GM12878 (cell line): ENCODE data around the gene MYH9. TPM values are rescaled to one million over a fixed set of nuclear protein-coding genes. Genes with fewer than 3 reads are reported as not detected.

ENCODE experiments used
- ATAC-seq: fragments of 200-7000 bp; cut with Tn5 transposase; 3 replicates; pipeline ENCODE4 v1.9.1; 2020; ENCODE audit warnings: mild to moderate bottlenecking, moderate library complexity
- BruUV-seq: library from RNA; stranded (reverse); fragments of 400-500 nt; replicated peaks from 2 replicates; lab custom pipeline; 2021; lab: Mats Ljungman, UMichigan
- CTCF ChIA-PET: fragments of 300-600 bp; sonication (Branson Sonifier 250); formaldehyde crosslinking; extraction: SDS; loops from one replicate; lab custom pipeline; 2021; ENCODE audit warnings: inconsistent platforms; lab: Yijun Ruan, JAX
- POLR2A ChIA-PET: fragments of 350-600 bp; formaldehyde crosslinking; extraction: SDS; loops from one replicate; lab custom pipeline; 2021; ENCODE audit warnings: inconsistent platforms; lab: Charles Lee
- RAD21 ChIA-PET: fragments of 300-600 bp; sonication (Branson Sonifier 250); formaldehyde crosslinking; loops from one replicate; lab custom pipeline; 2023; ENCODE audit warnings: antibody characterized with exemption; ENCODE audit not compliant: unreplicated experiment; lab: Charles Lee
- SMC1A ChIA-PET: fragments of 300-600 bp; sonication (Branson Sonifier 250); formaldehyde crosslinking; loops from one replicate; lab custom pipeline; 2023; ENCODE audit not compliant: unreplicated experiment, uncharacterized antibody; lab: Charles Lee
- DNase-seq: peaks from one replicate; pipeline ENCODE4 v3.0.0-alpha.2; 2011; ENCODE audit warnings: low read depth, low spot score
- FAIRE-seq: peaks from 3 replicates; lab custom pipeline; 2011; peaks lifted over from hg19 to GRCh38; lab: Jason Lieb, UNC
- H2AFZ ChIP-seq: 2 replicates; pipeline ENCODE4 v1.6.0; 2011; ENCODE audit warnings: low read depth, low read length, control low read depth; ENCODE audit not compliant: control insufficient read depth
- H3K27ac ChIP-seq: 2 replicates; pipeline ENCODE4 v1.5.1; 2011; ENCODE audit warnings: control low read depth; ENCODE audit not compliant: control insufficient read depth, insufficient read depth
- H3K27me3 ChIP-seq, 2 experiments: replicated peaks in 1 of 2; 2 replicates each; pipeline versions ENCODE4 v1.6.0 to v1.6.1; 2011; ENCODE audit warnings: low read length in 1 of 2; ENCODE audit not compliant: control insufficient read depth in 2 of 2, insufficient read depth in 2 of 2
- H3K36me3 ChIP-seq, 2 experiments: 2 replicates each; pipeline ENCODE4 v1.5.1; 2011; ENCODE audit warnings: low read length in 1 of 2; ENCODE audit not compliant: control insufficient read depth in 2 of 2, insufficient read depth in 2 of 2
- H3K4me1 ChIP-seq: 2 replicates; pipeline ENCODE4 v1.6.1; 2011; ENCODE audit warnings: mild to moderate bottlenecking, low read length, moderate library complexity, mixed read lengths; ENCODE audit not compliant: control insufficient read depth, insufficient read depth
- H3K4me2 ChIP-seq: 2 replicates; pipeline ENCODE4 v1.6.0; 2011; ENCODE audit warnings: control low read depth; ENCODE audit not compliant: control insufficient read depth, insufficient read depth
- H3K4me3 ChIP-seq: fragments of 200-600 bp; sonication (generic); 2 replicates; pipeline ENCODE4 v1.5.1; 2016
- H3K79me2 ChIP-seq: 2 replicates; pipeline ENCODE4 v1.6.0; 2011; ENCODE audit warnings: low read length; ENCODE audit not compliant: control insufficient read depth, insufficient read depth
- H3K9ac ChIP-seq: 2 replicates; pipeline ENCODE4 v1.8.0; 2011; ENCODE audit warnings: low read length, control low read depth, mixed read lengths; ENCODE audit not compliant: control insufficient read depth, insufficient read depth
- H3K9me3 ChIP-seq: replicated peaks from 3 replicates; pipeline ENCODE4 v1.5.1; 2011; ENCODE audit warnings: mild to moderate bottlenecking, low read length; ENCODE audit not compliant: control insufficient read depth, insufficient read depth
- H4K20me1 ChIP-seq: 2 replicates; pipeline ENCODE4 v1.6.0; 2011; ENCODE audit not compliant: control insufficient read depth, insufficient read depth
- BMI1 ChIP-seq: fragments of 450-650 bp; IDR thresholded peaks from 2 replicates; pipeline ENCODE4 v1.6.1; 2016; ENCODE audit warnings: mild to moderate bottlenecking, moderate library complexity, borderline replicate concordance
- POLR2A ChIP-seq: IDR thresholded peaks from 2 replicates; pipeline ENCODE4 v1.6.1; 2011; ENCODE audit warnings: low read depth, mild to moderate bottlenecking, low read length
- SIX5 ChIP-seq: IDR thresholded peaks from 2 replicates; pipeline ENCODE4 v1.6.1; 2011; ENCODE audit warnings: mild to moderate bottlenecking, low read depth, low read length, moderate library complexity; ENCODE audit not compliant: severe bottlenecking
- TAF1 ChIP-seq: IDR thresholded peaks from 2 replicates; pipeline ENCODE4 v1.6.1; 2011; ENCODE audit warnings: mild to moderate bottlenecking, low read depth, low read length, borderline replicate concordance
- WGBS: methylation state at CpG from one replicate; pipeline ENCODE4 v1.1.6; 2016; ENCODE audit warnings: low lambda C conversion rate; ENCODE audit not compliant: insufficient replicate concordance, insufficient coverage; ENCODE audit errors: missing lambda C conversion rate; 5-methylcytosine and 5-hydroxymethylcytosine counted together
- in situ Hi-C: fragments of 300-500 bp; cut with MboI; formaldehyde crosslinking; loops from 9 replicates; pipeline ENCODE4 v1.14.3; 2018; ENCODE audit warnings: mixed read lengths
- intact Hi-C: fragments of 100-400 bp; cut with micrococcal nuclease; formaldehyde crosslinking; loops from one replicate; pipeline ENCODE4 v1.14.2; 2022; ENCODE audit not compliant: unreplicated experiment
- polyA plus RNA-seq, 11 experiments: library from polyadenylated mRNA; depleted of rRNA in 4 of 11; unstranded in 6 of 11; stranded (reverse) in 5 of 11; fragments of >200 nt; fragmentation: Nextera tagmentation in 4 of 11; fragmentation: Illumina TruSeq in 1 of 11; extraction: Ambion mirVana in 4 of 11; extraction: Trizol in 1 of 11; gene quantifications; 1 replicate in 1 of 11; 2 replicates in 10 of 11; pipeline versions ENCODE4 v1.2.1 to v1.2.3, GENCODE V29; 2011 to 2016; ENCODE audit warnings: inconsistent platforms in 2 of 11, missing spikeins in 2 of 11, low read depth in 1 of 11
- total RNA-seq, 4 experiments: library from RNA; depleted of rRNA in 3 of 4; stranded (reverse); fragments of >200 nt in 3 of 4; fragmentation: Illumina TruSeq in 1 of 4; extraction: Trizol in 1 of 4; gene quantifications; 2 replicates each; pipeline versions ENCODE4 v1.2.1 to v1.2.3, GENCODE V29; 2013 to 2021
- TF ChIP-seq, protein P1 (sequence below): fragments of 450-650 bp; IDR thresholded peaks from 2 replicates; pipeline ENCODE4 v1.6.1; 2016; ENCODE audit warnings: mild to moderate bottlenecking

MYH9 gene
- total and polyA plus RNA-seq, 10 of the 15 experiments (the other 5 are each of a cell fraction or from before 2014, with no cell fraction given): 5.1 to 525 (median 145) TPM

DNA sequence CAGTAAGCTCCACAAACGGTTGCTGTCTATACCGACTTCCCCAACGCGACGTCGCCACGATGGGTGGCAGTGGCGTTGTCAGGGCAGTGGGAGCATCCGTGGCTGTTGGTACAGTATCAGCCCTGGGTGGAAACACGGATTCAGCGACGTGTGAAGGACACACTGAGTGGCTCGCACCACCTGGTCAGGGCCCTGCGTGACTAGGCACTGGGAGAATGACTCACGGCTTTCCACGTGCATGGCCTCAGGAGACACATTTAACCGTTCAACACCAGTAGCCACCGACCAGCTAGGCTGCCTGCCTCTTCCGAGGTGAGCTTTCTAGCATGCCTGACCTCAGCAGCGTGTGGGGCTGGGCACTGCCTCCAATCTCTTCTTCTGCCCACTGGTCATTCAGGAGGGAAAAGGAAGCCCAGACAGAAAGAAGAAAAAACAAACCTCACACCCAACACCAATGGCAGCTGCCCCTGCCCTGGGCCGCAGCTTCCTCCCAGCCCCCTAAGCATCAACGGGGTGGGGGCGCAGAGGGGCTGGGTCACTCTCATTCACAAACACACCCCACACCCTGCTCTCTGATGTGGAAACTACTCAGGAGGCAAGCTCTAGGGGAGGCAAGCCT, 59.0 kb downstream of the MYH9 start (continued):
- no peak for TF ChIP-seq SIX5
- TF ChIP-seq, protein P1, sequence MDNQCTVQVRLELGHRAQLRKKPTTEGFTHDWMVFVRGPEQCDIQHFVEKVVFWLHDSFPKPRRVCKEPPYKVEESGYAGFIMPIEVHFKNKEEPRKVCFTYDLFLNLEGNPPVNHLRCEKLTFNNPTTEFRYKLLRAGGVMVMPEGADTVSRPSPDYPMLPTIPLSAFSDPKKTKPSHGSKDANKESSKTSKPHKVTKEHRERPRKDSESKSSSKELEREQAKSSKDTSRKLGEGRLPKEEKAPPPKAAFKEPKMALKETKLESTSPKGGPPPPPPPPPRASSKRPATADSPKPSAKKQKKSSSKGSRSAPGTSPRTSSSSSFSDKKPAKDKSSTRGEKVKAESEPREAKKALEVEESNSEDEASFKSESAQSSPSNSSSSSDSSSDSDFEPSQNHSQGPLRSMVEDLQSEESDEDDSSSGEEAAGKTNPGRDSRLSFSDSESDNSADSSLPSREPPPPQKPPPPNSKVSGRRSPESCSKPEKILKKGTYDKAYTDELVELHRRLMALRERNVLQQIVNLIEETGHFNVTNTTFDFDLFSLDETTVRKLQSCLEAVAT: peak; percentile 69

DNA sequence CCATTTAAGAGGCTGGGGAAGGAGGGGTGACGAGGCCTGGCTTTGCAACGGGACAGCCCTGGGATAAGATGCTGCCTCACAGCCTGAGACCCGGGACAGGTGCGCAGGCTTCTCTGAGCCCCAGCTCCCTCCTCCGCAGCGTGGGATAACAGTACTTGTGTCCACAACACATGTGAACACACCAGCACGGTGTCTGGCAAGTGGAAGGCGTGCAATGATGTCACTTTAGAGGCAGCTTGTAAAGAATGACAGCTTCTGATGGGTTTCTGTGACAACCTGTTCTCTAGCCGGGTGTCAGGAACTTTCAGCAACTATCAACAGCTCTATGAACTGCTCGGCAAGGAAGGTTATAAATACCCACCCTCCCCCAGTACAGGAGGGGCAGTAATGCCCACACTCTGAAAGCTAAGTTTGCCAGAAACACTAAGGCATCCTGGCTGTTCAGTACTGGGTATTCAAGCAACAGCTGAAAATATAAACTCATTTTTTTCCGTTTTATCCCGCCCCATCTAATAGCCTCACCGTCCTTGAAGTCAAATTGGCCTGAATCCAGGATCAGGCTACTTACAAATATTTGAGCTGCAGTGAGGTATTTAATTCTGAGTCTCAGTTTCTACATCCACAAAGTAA, 59.7 kb downstream of the MYH9 start:
- H3K9me3 ChIP-seq: no peaks in the 10 kb centered on the region
- H4K20me1 ChIP-seq: no peaks in the 10 kb centered on the region
- peaks cover 46 to 67% of the 10 kb centered on the region in 2 experiments for H3K36me3 ChIP-seq
- intact Hi-C loops (no loop called here), in situ Hi-C loops (no loop called here)
- BruUV-seq: no TSS peak
- ChIA-PET RAD21 (interaction anchor here (1.0 to 2.5 kb wide), 9 partner anchors 26 to 142 kb away, joined by 3 to 14 read pairs (median 5); partner anchors contain the start of gene MYH9), CTCF (interaction anchor here (0.6 to 3.5 kb wide), 9 partner anchors 16 to 165 kb away, joined by 3 to 17 read pairs (median 3); no protein-coding TSS in a partner anchor), POLR2A (interaction anchor here (0.6 to 1.6 kb wide), 4 partner anchors 12 to 58 kb away, joined by 3 to 5 read pairs (median 4); no protein-coding TSS in a partner anchor), SMC1A (interaction anchor here (0.9 to 2.9 kb wide), 10 partner anchors 10 to 142 kb away, joined by 4 to 17 read pairs (median 6); no protein-coding TSS in a partner anchor)
- ATAC-seq (no peak), FAIRE-seq (no peak), DNase-seq (no peak)
- H3K4me3 ChIP-seq: no peak overlapping the region
- TF ChIP-seq TAF1: no peak
- TF ChIP-seq BMI1: no peak
- TF ChIP-seq POLR2A: peak; percentile 54; the same call in 1 of the 2 replicates
- H3K27me3 ChIP-seq: no peaks in the 10 kb centered on the region
- no peak overlapping the region for H2AFZ ChIP-seq
- peaks cover 54% of the 10 kb centered on the region for H3K79me2 ChIP-seq
- H3K9ac ChIP-seq: no peak overlapping the region
- peaks cover 46% of the 10 kb centered on the region for H3K4me1 ChIP-seq
- H3K27ac ChIP-seq: peak overlapping the region; percentile 99
- no peak overlapping the region for H3K4me2 ChIP-seq
- WGBS: 81% methylated on average over 13 of the region's 13 CpGs
